GM21447 (cell line): ENCODE measurements around the gene MTAP.
A peak's percentile ranks its signal among the peaks of the same experiment; 100 is the strongest.

Experiments
- ATAC-seq: cut with Tn5 transposase; IDR thresholded peaks from one replicate; pipeline ENCODE4 v1.9.1; 2021; ENCODE audit not compliant: unreplicated experiment

Gene MTAP

GRCh38 chr9:21841133-21841532 lies 38.7 kb downstream of the MTAP start:
- ATAC-seq: no peak

- no peak for ATAC-seq
Observed at GRCh38 chr9:21848615-21849014, 46.2 kb downstream of the MTAP start.

GRCh38 chr9:21852754-21853153 lies 50.3 kb downstream of the MTAP start:
- ATAC-seq: peak; percentile 97

- no peak for ATAC-seq
Observed at GRCh38 chr9:21853414-21853813, 51.0 kb downstream of the MTAP start.

GRCh38 chr9:21854119-21854518 lies 51.7 kb downstream of the MTAP start:
- no peak for ATAC-seq

GRCh38 chr9:21854594-21854993 lies 52.2 kb downstream of the MTAP start:
- ATAC-seq: no peak

GRCh38 chr9:21856301-21857094 lies 54.1 kb downstream of the MTAP start:
- ATAC-seq: no peak

- ATAC-seq: no peak
Observed at GRCh38 chr9:21862871-21863270, 60.4 kb downstream of the MTAP start.

- ATAC-seq: no peak
Observed at GRCh38 chr9:21864505-21864904, 62.1 kb downstream of the MTAP start.

GRCh38 chr9:21866302-21866701 lies 63.9 kb downstream of the MTAP start:
- ATAC-seq: no peak

GRCh38 chr9:21871256-21871975 lies 69.0 kb downstream of the MTAP start:
- ATAC-seq: no peak

- ATAC-seq: no peak
Observed at GRCh38 chr9:21872696-21873095, 70.3 kb downstream of the MTAP start.

- ATAC-seq: no peak
Observed at GRCh38 chr9:21873540-21874221, 71.2 kb downstream of the MTAP start.

GRCh38 chr9:21875893-21876292 lies 73.5 kb downstream of the MTAP start:
- ATAC-seq: no peak

- ATAC-seq: no peak
Observed at GRCh38 chr9:21883642-21884041, 81.2 kb downstream of the MTAP start.

- no peak for ATAC-seq
Observed at GRCh38 chr9:21889673-21890072, 87.2 kb downstream of the MTAP start.

GRCh38 chr9:21890696-21891095 lies 88.3 kb downstream of the MTAP start:
- no peak for ATAC-seq

GRCh38 chr9:21901546-21901945 lies 99.1 kb downstream of the MTAP start:
- ATAC-seq: no peak

- ATAC-seq: peak; percentile 63
Observed at GRCh38 chr9:21902136-21902535, 99.7 kb downstream of the MTAP start.

- no peak for ATAC-seq
Observed at GRCh38 chr9:21903380-21903965, 101.0 kb downstream of the MTAP start.

GRCh38 chr9:21904371-21904770 lies 101.9 kb downstream of the MTAP start:
- ATAC-seq: no peak
